ENCODE data around the gene MERTK.

The MERTK gene

GRCh38 chr2:112075490-112076260 lies 177.3 kb downstream of the MERTK start:
- no peak for DNase-seq (ENCODE audit: low read depth in 2 of 2)

- no peak for DNase-seq (ENCODE audit: low read depth in 2 of 2)
Measured at GRCh38 chr2:112077814-112078213, 179.4 kb downstream of the MERTK start.
